ENCODE results near the gene DDX25. TPM values are rescaled to one million over a fixed set of nuclear protein-coding genes. Genes with fewer than 3 reads are reported as not detected.

DDX25 gene
- total RNA-seq, 1 donor from 2014 or later = 0.46 TPM

- Histone ChIP-seq H3K4me1 (no peaks in the 10 kb centered on the region), H3K36me3 (no peaks in the 10 kb centered on the region), H3K27ac (no peak overlapping the region), H3K9me3 (no peaks in the 10 kb centered on the region), H3K27me3 (no peaks in the 10 kb centered on the region), H3K4me3 (no peak overlapping the region)
- DNase-seq (no peak), ATAC-seq (no peak)
- no peak for TF ChIP-seq CTCF (IDR thresholded peaks at IDR 0.05)
- intact Hi-C loops (cut with DNase I) = no loop called here
Measured at GRCh38 chr11:125958872-125959400, 54.6 kb downstream of the DDX25 start.

GRCh38 chr11:125959511-125959910 is 55.2 kb downstream of the DDX25 start:
- H3K27me3 ChIP-seq = no peaks in the 10 kb centered on the region
- ATAC-seq = no peak
- no peak for TF ChIP-seq CTCF (IDR thresholded peaks at IDR 0.05)

GRCh38 chr11:125959931-125960330 is 55.6 kb downstream of the DDX25 start:
- TF ChIP-seq CTCF (IDR thresholded peaks at IDR 0.05) = no peak
- H3K4me3 ChIP-seq = no peak overlapping the region
- H3K27ac ChIP-seq = no peak overlapping the region
- no peaks in the 10 kb centered on the region for H3K27me3 ChIP-seq
- ATAC-seq (no peak), DNase-seq (no peak)
- no peaks in the 10 kb centered on the region for H3K4me1 ChIP-seq
- no peaks in the 10 kb centered on the region for H3K9me3 ChIP-seq
- H3K36me3 ChIP-seq = no peaks in the 10 kb centered on the region
- intact Hi-C loops (cut with DNase I) = no loop called here

More at GRCh38 chr11:125959511-125959910, 55.2 kb downstream of the DDX25 start:
- H3K4me3 ChIP-seq = no peak overlapping the region
- DNase-seq = no peak
- H3K27ac ChIP-seq = no peak overlapping the region
- H3K36me3 ChIP-seq = no peaks in the 10 kb centered on the region
- H3K4me1 ChIP-seq = no peaks in the 10 kb centered on the region
- no peaks in the 10 kb centered on the region for H3K9me3 ChIP-seq
- intact Hi-C loops (cut with DNase I) = no loop called here

- no peaks in the 10 kb centered on the region for H3K27me3 ChIP-seq
- ATAC-seq (no peak), DNase-seq (no peak)
- intact Hi-C loops (cut with DNase I) = no loop called here
- H3K36me3 ChIP-seq = no peaks in the 10 kb centered on the region
- TF ChIP-seq CTCF (IDR thresholded peaks at IDR 0.05) = no peak
- no peaks in the 10 kb centered on the region for H3K9me3 ChIP-seq
- H3K27ac ChIP-seq = no peak overlapping the region
- no peaks in the 10 kb centered on the region for H3K4me1 ChIP-seq
- H3K4me3 ChIP-seq = no peak overlapping the region
Measured at GRCh38 chr11:125960771-125961170, 56.5 kb downstream of the DDX25 start.

GRCh38 chr11:125967515-125967914 is 63.2 kb downstream of the DDX25 start:
- Histone ChIP-seq H3K27me3 (no peaks in the 10 kb centered on the region), H3K36me3 (no peaks in the 10 kb centered on the region), H3K4me1 (no peaks in the 10 kb centered on the region), H3K9me3 (no peaks in the 10 kb centered on the region), H3K4me3 (no peak overlapping the region), H3K27ac (no peak overlapping the region)
- intact Hi-C loops (cut with DNase I) = no loop called here
- no peak for ATAC-seq
- no peak for TF ChIP-seq CTCF (IDR thresholded peaks at IDR 0.05)
- no peak for DNase-seq

- H3K27ac ChIP-seq = no peak overlapping the region
- TF ChIP-seq CTCF (IDR thresholded peaks at IDR 0.05) = no peak
- no peaks in the 10 kb centered on the region for H3K27me3 ChIP-seq
- no peaks in the 10 kb centered on the region for H3K9me3 ChIP-seq
- peak; percentile 59 for ATAC-seq
- H3K4me3 ChIP-seq = no peak overlapping the region
- intact Hi-C loops (cut with DNase I) = no loop called here
- no peak for DNase-seq
- H3K36me3 ChIP-seq = no peaks in the 10 kb centered on the region
- H3K4me1 ChIP-seq = no peaks in the 10 kb centered on the region
Measured at GRCh38 chr11:125968354-125968753, 64.0 kb downstream of the DDX25 start.
